ENCODE data around the gene COL21A1.

GRCh38 chr6:56023829-56024228, 223.6 kb downstream of the COL21A1 start:
- TF ChIP-seq POLR2A (IDR thresholded peaks at IDR 0.05) (no peak), CTCF (IDR thresholded peaks at IDR 0.05) (no peak)

All from uterus (tissue), 2 donors.